Suppressor macrophage (primary cell): ENCODE measurements around the gene NAV1.

Experiments
- DNase-seq, 4 experiments: peaks; one replicate each; pipeline ENCODE4 v3.0.0-alpha.2; 2020 to 2022

Gene NAV1

GRCh38 chr1:201525193-201525778 is 13.6 kb upstream of the NAV1 start:
- DNase-seq = peak in 3 of 4 experiments; percentile 12 to 85 (median 81)

- no peak for DNase-seq
Measured at GRCh38 chr1:201527879-201528278, 11.0 kb upstream of the NAV1 start.

- peak in 1 of 4 experiments; percentile 10 for DNase-seq
Measured at GRCh38 chr1:201528631-201529252, 10.2 kb upstream of the NAV1 start.

GRCh38 chr1:201530741-201531531 is 8.0 kb upstream of the NAV1 start:
- DNase-seq = peak; percentile 87 to 92 (median 90)

DNA sequence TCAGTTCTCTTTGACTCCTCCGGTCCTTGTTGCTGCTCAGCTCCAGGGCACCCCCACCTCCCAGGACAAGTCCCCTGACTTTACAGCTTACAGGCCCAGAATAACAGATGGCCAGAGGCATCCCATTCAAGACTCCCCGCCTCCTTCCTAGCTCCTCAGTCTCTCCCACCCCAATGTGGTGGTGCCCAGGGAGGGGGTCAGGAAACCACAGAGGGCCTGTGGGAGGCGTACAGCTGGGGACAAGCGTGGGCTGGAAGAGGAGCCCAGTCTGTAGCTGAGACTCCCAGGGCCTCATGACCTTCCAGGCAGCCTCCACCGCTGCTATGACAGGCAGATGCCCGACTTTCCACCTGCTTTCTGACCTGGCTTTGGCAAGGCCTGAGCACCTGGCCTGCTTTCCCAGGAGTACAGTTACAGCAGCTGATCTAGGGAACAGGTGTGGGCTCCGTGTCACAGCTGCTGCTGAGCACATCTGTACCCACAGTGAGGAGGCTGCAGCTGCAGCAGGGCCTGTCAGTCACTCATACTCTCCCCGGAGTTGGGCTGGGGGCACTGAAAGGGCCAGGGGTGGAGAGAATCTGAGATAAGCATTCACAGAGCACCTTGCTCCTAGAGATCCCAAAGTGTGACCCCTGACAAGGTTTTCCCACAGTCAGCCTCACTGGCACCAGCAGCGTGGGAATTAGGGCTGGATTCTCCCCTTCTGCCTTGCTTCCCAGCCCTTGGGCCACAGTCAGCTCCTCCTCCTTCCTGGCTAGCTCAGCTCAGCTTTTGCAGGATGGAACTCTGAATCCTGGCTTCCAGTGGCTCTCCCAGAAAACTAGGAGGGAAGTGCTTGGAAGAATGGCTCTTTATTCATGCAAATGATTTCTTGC is 7.1 kb upstream of the NAV1 start:
- peak in 1 of 4 experiments; percentile 33 for DNase-seq

DNA sequence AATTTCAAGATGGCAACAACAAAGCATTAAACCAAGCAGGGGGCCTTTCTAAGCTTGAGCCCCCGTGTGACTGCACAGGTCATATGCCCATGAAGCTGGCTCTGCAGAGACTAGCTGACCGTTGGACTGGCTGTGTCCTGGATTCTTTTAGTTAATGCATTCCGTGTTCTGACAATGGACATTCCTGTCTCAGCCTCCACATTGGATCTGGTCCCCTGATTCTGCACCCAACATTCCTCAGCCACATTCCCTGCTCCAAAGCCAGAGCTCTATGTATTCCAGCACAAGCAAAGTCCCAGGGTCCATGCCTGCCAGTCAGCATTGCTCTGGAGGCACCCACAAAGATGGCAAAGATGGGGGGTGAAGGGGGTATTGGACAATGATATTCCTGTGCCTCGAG is 5.1 kb upstream of the NAV1 start:
- no peak for DNase-seq

- peak; percentile 47 to 69 (median 47) for DNase-seq
Measured at GRCh38 chr1:201535046-201535918, 3.6 kb upstream of the NAV1 start.

DNA sequence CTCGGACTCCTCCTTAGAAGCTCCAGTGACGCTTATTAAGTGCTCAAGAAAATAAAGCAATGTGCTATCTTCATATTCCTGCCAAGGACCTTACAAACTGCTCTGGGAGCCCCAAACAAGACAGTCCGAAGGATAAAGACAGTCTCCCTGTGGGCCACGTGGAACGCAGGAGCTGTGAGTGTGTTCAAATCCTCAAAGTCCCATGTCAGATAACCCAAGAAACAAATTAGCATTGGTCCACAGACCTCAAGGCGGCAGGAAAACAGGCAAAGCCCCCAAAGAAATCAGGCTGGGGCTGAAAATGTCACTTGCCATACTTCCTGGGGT is 3.0 kb upstream of the NAV1 start:
- no peak for DNase-seq

GRCh38 chr1:201536558-201536957 is 2.4 kb upstream of the NAV1 start:
- DNase-seq = peak in 1 of 4 experiments; percentile 13

DNA sequence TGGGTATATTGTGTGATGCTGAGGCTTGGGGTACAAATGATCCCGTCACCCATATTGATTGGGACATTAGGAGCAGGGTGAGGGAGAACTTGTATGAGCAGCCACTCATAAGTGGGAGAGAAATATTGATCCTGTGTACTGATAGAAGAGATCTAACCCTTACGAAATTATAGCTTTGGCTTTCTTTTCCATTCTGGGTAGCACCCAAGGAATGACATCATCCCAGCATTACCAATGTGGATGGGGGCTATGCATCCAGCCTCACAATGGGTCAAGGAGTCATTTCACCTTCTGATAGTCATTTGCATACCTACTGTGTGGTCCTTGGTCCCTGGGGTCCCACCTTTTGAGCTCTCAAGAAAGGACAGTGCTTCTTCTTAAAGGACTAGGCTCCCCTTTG is 1.9 kb upstream of the NAV1 start:
- DNase-seq = no peak

GRCh38 chr1:201537467-201537866 is 1.5 kb upstream of the NAV1 start:
- no peak for DNase-seq

DNA sequence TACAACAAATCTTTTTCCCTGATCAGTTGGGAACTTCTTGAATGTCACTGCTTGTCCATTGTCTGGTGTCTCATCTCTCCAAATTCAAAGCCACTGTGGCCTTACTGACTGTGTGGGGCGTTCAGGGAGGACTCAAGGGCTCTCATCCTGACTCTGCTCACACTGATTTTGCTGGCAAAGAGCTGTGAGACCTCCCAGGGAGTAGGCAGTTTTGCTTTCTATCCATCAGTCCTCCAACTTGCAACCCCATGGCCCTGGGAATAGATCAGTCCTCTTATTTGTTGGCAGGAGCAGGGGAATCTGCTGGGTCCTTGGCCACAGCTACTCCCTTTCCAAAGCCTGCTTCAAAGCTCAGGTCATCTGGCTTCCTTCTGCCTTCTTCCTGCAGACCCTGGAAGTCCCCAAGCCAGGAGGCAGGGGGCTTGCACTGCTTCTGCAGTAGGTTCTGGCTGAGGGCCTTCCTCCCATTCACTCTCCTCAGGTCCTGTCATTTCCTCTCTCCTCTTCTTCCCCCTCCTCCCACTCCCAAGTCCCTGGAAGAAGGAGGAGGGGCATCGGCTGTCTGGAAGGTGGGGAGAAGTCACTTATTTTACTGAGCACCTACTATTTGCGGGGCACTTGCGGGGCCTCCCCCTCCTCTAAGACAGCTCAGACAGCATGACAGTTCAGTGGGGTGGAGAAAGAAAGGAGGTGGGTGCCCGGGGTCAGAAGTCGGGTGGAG is 876 bp upstream of the NAV1 start:
- peak in 1 of 4 experiments; percentile 17 for DNase-seq

DNA sequence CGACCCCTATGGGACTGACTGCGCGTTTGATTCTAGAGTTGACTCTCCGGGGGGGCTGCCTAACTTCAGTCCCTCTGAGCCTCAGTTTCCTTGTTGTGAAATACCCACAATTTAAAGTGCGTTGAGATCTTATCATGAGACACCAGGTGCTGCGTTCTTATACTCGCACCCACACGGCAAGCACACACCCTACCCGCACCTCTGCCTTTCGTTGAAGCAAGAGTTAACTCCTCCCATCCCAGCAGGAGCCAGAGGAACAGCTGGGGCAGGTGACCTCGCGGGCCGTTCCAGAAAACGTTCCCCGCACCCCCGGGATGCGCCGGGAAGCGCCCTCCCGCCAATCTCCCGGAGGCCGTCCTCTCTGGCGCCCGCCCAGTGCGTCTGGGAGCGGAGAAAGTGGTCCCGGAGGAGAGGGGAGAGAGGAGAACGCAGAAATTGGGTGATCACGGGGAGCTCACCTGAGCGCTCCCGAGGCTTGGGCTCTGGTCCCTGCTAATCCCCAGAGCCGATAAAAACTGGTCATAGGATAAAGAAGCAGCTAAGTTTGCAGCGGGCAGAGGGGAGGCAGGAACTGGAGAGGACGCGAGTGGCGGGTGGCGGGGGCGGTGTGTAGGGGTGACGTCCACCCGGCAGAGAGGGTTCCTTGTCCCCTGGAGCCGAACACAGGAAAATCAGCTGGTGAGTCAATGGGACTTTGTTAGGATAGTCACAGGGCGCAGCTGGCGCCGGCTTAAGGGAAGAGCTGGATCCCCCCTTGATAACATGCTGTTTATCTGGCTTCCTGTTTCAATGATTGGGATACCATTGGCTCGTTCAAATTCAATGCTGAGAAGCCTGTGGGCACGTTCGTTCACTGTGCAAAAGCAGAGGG is 869 bp downstream of the NAV1 start:
- DNase-seq = peak; percentile 41 to 74 (median 68)

DNA sequence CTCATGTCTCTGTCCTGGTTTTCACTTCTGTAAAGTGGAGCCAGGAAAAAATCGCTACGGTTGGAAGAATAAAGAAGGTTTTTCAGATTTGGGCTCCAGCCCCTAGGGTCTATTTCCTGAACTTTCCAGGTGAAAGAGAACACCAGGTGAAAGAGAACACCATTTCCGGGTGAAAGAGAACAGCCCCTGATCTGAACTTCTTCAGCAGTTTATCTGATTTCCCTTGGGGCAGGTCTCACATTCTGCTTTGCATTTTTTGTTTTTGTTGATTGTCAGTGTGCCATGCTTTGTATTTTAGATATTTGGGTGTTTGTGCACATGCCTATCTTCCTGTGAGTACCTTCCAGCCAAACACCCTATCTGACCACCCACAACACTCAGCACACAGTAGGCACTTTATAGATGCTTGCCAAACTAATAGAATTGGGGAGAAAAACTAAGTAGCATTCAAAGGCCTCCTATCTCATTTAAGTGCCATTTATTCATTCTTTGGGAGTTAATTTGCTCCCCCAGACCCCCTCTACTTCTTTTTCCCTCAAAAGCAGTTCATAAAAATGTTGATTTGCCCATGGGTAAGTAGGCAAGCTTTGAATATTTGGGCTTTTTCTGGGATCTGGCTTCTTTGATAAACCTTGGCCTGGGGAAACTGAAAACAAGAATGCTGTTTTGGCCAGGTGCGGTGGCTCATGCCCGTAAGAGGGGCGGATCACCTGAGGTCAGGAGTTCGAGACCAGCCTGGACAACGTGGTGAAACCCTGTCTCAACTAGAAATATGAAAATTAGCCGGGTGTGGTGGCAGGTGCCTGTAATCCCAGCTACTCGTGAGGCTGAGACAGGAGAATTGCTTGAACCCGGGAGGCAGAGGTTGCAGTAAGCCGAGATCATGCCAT is 2.2 kb downstream of the NAV1 start:
- no peak for DNase-seq

DNA sequence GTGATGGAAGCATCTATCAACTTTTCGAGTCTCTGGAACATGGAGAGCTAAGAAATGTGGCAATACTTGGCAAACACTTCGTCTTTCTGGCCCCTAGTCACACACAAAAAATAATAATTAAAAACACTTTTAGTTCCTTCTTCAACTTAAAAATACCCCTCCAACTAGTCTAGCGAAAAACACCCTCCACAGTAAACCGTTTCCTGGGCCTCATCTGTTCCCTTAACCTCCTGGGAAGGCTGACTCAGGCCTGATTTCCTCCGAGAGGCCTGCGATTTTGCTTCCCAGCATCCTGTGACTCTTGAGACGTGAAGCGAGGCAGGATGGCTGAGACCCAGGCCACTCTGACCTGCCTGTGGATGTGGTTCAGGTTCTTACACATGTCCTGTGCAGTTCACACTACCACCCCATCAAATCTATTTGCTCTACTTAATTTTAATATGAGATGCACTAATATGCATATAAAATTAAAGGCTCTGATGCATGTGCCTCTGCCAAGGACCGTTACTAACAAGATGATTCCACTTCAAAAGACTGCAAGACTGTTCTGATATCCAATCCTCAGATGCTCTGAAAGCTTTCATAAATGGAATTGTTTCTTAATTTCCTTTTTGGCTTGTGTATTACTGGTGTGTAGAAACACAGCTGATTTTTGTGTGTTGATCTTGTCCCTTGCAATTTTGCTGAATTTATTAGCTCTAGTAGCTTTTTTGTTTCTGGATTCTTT is 3.5 kb downstream of the NAV1 start:
- peak; percentile 36 to 62 (median 55) for DNase-seq

GRCh38 chr1:201543871-201544642 is 5.1 kb downstream of the NAV1 start:
- DNase-seq = peak in 3 of 4 experiments; percentile 22 to 60 (median 59)

DNA sequence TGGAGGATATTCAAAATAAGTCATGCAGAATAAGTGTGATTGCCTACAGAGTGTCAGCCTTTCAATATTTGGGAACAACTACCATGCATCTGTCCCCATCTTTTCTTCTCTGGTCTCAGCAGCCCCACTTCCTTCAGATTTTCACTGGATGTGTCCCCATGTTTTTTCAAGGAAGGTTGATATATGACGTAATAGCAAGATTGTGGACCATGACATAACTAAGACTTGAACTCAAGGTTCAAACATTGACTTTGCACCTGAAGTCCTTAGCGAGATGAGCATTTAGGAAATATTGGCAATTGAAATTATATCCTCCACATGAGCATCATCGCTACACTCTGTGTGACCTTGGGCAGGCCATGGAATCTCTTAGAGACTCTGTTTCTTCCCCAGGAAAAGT is 5.8 kb downstream of the NAV1 start:
- DNase-seq = no peak
